RCC 7860 (cell line): ENCODE data around the gene SLC5A3.

Experiments used
- DNase-seq: peaks from one replicate; pipeline ENCODE4 v3.0.0-alpha.2; 2015; ENCODE audit warnings: low spot score
- FAIRE-seq: peaks from 2 replicates; lab custom pipeline; 2012; peaks lifted over from hg19 to GRCh38; lab: Jason Lieb, UNC

The SLC5A3 gene

DNA sequence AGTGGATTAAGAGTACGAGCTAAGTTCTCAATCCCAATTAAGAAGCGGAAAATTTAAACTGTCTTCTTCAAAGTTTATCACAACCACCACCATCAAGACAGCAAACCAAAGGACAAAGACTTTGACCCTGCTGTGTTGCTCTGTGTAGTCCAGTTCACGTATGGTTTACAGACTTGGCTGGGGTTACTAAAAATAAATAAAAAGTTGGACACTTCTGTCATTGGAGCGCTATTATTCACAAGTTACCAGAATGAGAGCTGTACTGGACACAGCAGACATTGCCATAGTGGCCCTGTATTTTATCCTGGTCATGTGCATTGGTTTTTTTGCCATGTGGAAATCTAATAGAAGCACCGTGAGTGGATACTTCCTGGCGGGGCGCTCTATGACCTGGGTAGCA is 21.6 kb downstream of the SLC5A3 start:
- no peak for FAIRE-seq
- no peak for DNase-seq

DNA sequence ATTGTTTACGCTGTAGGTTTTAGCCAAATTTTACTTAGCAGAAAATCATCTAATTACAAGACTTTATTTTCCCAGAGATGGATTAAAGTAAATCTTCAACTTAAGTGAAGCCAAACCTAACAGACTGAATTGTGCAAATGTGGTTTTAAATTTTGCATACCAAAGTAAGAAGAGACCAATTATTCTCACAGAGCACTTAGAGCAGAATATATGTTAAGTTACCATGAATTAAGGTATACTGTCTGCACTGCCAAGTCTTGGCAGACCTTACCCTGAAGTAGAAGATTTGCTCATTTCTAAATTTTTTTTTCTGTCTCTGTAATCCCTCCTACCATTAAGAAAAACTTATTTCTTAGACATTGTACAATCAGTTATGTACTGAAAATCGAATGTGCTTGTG is 24.1 kb downstream of the SLC5A3 start:
- no peak for FAIRE-seq
- DNase-seq: no peak

DNA sequence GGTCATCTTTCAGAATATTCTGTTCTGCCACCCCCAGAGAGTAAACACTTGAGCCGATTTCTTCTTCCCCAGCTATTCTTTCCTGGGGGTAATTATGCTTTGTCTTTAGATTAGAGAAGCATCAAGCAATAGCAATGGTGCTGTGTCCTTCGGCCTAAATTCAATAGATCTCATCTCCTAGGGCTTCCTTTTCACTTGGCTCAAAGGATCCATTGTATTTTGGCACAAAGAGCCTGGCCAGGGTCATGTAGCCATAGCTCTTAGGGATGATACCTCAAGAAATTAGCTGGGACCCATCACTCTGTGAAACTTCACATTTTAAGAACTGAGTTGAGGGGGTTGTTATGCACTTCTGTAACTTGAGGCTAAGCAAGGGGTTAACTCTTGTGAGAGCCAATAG is 27.0 kb downstream of the SLC5A3 start:
- FAIRE-seq (no peak), DNase-seq (no peak)

DNA sequence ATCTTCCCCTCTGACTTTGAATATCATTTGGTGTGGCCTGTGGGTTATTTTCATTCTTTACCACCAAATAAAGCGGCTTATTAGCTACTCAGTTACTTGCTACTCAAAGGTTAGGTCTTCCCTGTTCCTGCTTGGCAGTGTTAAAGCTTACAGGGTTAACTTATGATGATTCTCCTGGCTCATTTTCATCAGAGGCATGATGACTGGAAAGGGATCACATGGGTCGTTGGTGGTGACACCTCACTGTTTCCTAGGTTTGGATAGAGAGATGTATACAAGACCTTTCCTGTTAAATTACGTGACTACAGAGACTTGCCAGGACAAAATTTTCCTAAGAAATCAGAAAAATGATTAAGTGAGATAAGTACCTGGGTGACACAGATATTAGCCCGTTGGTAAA is 27.4 kb downstream of the SLC5A3 start:
- FAIRE-seq (no peak), DNase-seq (no peak)

DNA sequence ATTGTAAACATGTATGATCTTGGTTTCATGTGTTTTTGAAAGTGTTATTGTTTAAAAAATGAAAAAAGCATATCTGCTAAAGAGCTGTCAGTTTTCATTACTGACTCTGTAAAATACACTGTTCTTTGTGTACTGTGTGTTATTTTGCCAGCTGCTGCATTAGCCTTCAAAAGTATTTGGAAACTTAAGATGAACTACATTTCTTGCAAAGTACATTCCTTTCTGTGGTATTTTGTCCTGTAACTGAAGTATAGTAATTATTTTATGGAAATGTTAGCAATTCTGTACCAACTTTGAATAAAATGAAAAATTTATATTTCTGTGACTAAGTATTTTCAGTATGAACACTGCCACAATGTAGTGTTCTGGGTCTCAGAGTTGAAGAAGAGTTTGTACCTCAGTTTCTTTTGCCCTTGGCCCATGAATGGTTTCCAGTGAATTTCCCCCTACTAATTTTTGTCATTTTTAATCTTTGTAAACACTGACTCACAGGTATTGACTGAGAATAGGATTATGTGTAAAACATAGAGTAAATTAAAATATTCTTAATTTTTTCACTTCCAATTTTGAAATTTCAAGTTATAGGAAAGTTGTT is 32.7 kb downstream of the SLC5A3 start:
- FAIRE-seq (no peak), DNase-seq (no peak)

DNA sequence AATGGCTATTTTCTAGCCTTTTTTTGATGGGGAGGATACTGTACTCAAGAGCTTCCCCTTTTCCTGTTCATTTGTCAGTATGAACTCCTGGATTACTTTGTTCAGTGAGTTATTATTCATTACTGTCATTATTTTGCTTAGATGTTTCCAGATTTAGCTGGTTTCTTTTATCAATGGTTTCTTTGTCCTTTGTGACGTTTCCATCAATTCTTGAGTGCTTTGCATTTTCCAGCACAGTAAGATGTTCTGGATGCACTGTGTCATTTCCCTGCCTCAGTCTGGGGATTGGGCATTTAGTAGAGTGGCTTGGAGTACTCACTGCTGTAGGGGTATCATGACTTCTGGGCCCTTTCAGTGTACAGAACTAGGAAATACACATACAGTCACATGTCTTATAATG is 34.2 kb downstream of the SLC5A3 start:
- no peak for FAIRE-seq

DNA sequence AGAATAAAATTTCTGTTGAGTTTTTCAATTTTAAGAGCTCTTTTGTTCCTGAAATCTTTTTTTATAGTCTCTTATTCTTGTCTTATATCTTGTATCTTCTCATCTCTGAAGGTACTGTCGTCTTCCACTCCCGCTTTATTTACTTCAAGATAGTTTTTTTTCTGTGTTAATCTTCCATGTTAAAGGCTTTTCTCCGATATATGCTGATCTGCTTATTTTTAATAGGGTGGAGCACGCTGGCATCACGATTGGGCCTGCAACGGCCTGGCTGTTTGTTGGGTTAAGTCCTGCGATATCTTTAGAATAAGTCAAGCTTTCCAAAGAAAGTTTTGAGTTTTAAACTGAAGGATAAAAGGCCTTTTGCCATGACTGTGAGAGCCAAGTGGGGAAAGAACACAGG is 35.7 kb downstream of the SLC5A3 start:
- DNase-seq: no peak
- no peak for FAIRE-seq

More for the DNA sequence above, 34.2 kb downstream of the SLC5A3 start:
- DNase-seq: no peak

DNA sequence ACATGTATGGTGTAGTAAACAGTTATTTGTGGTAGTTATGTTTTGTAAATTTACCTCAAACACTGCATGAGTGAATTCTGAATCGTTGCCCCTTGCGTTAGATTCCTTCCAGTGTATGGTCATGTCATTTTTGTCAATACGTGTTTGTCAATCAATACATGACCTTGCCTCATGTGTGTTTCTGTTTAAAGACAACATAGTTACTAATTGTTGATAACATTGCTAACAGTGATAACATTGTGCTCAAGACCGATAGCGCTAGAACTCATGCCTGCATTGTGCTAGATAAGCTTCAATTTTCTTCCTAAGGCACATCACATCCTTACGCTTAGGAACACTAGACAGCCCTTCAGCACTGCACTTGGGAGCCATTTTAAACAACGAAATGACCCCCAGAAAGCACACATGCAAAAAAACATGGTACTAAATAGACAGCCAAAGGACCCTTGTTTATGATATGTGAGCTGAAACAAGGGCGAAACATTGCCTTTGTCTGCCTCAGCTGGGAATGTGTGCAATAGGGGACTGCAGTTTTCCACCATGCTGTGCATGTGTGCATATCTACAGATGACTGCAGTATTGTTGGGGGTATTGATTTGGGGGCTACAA is 37.3 kb downstream of the SLC5A3 start:
- FAIRE-seq: no peak

DNA sequence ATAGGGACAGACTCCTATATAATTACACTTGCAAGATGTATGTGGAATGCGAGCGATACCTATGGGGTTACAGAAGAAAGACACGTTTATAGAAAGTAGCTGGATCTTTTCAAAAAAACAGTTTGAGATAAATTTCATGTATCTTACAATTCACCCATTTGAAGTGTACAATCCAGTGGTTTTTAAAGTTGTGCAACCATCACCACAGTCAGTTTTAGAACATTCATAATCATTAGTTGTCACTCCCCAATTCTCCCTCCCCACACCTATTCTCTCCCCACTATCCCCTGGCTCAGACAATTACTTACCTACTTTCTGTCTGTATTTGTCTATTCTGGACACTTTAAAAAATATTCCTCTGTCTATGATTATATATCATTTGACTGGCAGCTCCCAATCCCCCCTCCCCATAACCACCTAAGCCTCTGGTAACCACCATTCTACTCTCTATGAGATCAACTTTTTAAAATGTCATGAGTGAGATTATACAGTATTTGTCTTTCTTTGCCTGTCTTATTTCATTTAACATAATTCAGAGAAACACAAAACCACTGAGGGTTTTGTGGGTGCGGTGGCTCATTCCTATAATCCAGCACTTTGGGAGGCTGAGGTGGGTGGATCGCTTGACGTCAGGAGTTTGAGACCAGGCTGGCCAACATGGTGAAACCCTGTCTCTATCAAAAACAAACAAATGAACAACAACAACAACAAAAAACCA is 39.1 kb downstream of the SLC5A3 start:
- FAIRE-seq: no peak
- DNase-seq: no peak

More for the DNA sequence above, 37.3 kb downstream of the SLC5A3 start:
- no peak for DNase-seq

DNA sequence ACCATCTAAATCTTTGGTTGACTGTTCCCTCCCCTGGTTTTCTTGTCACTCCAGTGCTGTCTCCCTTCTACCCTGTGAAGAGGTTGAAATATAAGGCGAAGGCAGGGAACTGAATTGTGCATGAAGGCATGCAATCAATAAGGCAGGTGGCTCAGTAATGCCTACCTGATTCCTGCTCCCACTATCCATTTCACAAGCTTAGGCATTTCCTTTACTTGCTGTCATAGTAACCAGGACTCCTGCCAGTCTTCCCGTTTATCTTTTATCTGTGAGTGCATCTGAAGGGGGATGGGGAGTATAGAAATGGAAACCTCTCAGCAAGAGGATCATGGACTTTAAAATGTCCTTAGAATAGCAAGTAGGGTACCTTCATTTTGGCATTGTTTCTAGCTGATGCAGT is 40.5 kb downstream of the SLC5A3 start:
- no peak for FAIRE-seq
- no peak for DNase-seq

DNA sequence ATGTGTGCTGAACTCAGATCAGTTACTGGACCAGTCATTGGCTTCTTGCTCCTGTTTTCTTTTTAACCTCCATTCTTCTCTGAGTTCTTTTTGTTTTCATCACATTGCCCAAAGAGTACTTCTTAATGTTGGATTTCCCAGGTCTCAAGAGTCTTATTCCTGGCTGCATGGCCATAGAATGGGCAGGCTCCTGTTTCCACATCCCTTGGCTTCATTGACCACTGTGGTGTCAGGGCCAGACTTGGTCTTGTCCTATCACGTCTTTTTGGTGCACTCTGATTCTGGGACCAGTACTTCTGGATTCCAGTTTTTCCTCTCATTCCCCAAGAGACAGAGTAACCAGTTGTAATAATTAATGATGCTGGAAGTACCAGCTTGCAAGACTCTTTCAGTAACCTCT is 41.8 kb downstream of the SLC5A3 start:
- no peak for FAIRE-seq
- DNase-seq: no peak

DNA sequence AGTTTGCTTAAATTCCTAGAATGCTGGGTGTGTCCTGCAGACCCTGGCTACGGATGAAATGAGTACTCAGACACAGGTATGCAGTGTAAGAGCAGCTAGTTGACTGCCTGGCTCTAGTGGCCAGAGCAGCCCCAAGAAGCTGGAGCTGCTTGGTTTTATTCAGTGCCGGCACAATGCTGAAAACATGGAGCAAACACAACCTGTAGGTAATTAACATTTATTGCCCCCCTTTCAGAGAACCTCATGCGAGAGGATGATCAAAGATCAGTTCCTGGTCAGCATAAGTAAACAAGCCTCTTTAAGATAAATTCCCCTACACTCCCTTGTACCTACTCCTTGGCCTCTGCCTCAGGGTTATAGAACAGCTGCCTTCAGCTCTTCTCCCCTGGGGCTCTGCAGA is 43.2 kb downstream of the SLC5A3 start:
- FAIRE-seq (no peak), DNase-seq (no peak)

DNA sequence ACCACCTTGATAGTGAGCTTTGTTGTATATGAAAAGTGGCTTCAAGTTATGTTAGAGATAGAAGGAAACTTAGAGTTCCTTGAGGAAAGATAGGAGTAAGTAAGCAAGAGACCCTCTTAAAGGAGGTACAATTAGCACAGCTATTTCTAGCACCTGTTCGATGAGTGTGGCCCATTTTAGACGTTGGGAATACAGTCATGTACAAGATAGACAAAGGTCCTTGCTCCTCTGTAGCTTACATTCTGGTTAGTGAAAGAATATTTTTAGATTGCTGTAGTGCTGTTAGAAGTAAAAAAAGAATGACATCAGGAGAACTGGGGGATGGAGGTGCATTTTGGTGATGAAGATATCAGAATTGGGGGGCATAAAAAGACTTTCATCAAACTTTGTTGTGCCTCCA is 47.5 kb downstream of the SLC5A3 start:
- no peak for FAIRE-seq

DNA sequence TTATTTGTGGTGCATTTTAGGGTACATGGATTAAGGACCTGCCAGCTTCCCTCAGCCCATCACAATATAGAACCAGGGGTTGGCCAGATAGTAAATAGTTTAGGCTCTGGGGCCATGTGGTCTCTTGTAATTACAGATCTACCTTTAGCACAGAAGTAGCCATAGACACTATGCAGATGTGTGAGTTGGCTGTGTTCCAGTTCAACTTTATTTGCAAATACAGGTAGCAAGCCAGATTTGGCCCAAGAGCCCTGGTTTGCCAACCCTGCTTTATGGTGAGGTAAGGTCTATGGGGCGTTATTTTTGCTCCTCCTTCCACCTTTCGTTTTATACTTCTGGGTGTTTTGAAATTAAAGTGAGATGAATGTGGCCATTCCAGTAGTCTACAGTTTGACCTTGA is 48.7 kb downstream of the SLC5A3 start:
- DNase-seq: no peak
- no peak for FAIRE-seq

More for the DNA sequence above, 47.5 kb downstream of the SLC5A3 start:
- no peak for DNase-seq
